Tibial nerve (tissue), 4 donors: Measurements from ENCODE around the gene SCLT1.

Experiments
- EP300 ChIP-seq, 2 donors: sonication (generic); formaldehyde crosslinking; IDR thresholded peaks; one replicate each; pipeline ENCODE4 v1.6.1; 2017; ENCODE audit warnings: antibody characterized with exemption in 2 of 2, mild to moderate bottlenecking in 1 of 2
- POLR2A ChIP-seq, 2 donors: fragments of 450-650 bp; IDR thresholded peaks; one replicate each; pipeline ENCODE4 v1.6.1; 2017; ENCODE audit warnings: antibody characterized with exemption in 2 of 2, mild to moderate bottlenecking in 2 of 2, moderate library complexity in 2 of 2
- TF ChIP-seq, protein P1 (sequence below), 5 experiments: fragments of 200-600 bp in 3 of 5; fragments of 450-650 bp in 2 of 5; sonication (generic) in 3 of 5; IDR thresholded peaks; one replicate each; pipeline ENCODE4 v1.5.1; 2016 to 2019; ENCODE audit warnings: antibody characterized with exemption in 5 of 5, mild to moderate bottlenecking in 3 of 5, moderate library complexity in 2 of 5

DNA sequence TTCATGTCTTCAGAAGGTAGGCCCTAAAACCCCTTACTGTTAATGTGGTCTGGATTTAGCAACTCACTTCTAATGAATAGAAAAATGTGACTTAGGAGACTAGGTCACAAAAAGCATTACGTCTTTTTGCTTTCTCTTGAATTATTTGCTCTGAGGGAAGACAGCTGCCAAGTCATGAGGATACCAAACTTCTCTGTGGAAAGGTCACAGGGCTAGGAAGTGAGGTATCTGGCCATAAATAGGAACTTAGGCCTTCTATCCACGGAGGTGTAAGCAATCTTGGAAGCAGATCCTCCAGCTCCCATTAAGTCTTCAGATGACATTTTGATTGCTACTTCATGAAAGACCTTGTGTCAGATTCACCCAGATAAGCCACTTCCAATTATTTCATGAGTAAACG is 163.3 kb downstream of the SCLT1 start:
- TF ChIP-seq EP300 (IDR thresholded peaks at IDR 0.05) (no peak), POLR2A (IDR thresholded peaks at IDR 0.05) (no peak)
- TF ChIP-seq, protein P1, sequence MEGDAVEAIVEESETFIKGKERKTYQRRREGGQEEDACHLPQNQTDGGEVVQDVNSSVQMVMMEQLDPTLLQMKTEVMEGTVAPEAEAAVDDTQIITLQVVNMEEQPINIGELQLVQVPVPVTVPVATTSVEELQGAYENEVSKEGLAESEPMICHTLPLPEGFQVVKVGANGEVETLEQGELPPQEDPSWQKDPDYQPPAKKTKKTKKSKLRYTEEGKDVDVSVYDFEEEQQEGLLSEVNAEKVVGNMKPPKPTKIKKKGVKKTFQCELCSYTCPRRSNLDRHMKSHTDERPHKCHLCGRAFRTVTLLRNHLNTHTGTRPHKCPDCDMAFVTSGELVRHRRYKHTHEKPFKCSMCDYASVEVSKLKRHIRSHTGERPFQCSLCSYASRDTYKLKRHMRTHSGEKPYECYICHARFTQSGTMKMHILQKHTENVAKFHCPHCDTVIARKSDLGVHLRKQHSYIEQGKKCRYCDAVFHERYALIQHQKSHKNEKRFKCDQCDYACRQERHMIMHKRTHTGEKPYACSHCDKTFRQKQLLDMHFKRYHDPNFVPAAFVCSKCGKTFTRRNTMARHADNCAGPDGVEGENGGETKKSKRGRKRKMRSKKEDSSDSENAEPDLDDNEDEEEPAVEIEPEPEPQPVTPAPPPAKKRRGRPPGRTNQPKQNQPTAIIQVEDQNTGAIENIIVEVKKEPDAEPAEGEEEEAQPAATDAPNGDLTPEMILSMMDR (IDR thresholded peaks at IDR 0.05) = no peak
